GM12878 (cell line): Measurements from ENCODE around the gene PLA2G4E. TPM values are rescaled to one million over a fixed set of nuclear protein-coding genes. Genes with fewer than 3 reads are reported as not detected.

ENCODE experiments used
- ATAC-seq: fragments of 200-7000 bp; cut with Tn5 transposase; 3 replicates; pipeline ENCODE4 v1.9.1; 2020; ENCODE audit warnings: mild to moderate bottlenecking, moderate library complexity
- BruUV-seq: library from RNA; stranded (reverse); fragments of 400-500 nt; replicated peaks from 2 replicates; lab custom pipeline; 2021; lab: Mats Ljungman, UMichigan
- CTCF ChIA-PET: fragments of 300-600 bp; sonication (Branson Sonifier 250); formaldehyde crosslinking; extraction: SDS; loops from one replicate; lab custom pipeline; 2021; ENCODE audit warnings: inconsistent platforms; lab: Yijun Ruan, JAX
- POLR2A ChIA-PET: fragments of 350-600 bp; formaldehyde crosslinking; extraction: SDS; loops from one replicate; lab custom pipeline; 2021; ENCODE audit warnings: inconsistent platforms; lab: Charles Lee
- RAD21 ChIA-PET: fragments of 300-600 bp; sonication (Branson Sonifier 250); formaldehyde crosslinking; loops from one replicate; lab custom pipeline; 2023; ENCODE audit warnings: antibody characterized with exemption; ENCODE audit not compliant: unreplicated experiment; lab: Charles Lee
- SMC1A ChIA-PET: fragments of 300-600 bp; sonication (Branson Sonifier 250); formaldehyde crosslinking; loops from one replicate; lab custom pipeline; 2023; ENCODE audit not compliant: unreplicated experiment, uncharacterized antibody; lab: Charles Lee
- DNase-seq: peaks from one replicate; pipeline ENCODE4 v3.0.0-alpha.2; 2011; ENCODE audit warnings: low read depth, low spot score
- FAIRE-seq: peaks from 3 replicates; lab custom pipeline; 2011; peaks lifted over from hg19 to GRCh38; lab: Jason Lieb, UNC
- H2AFZ ChIP-seq: 2 replicates; pipeline ENCODE4 v1.6.0; 2011; ENCODE audit warnings: low read depth, low read length, control low read depth; ENCODE audit not compliant: control insufficient read depth
- H3K27ac ChIP-seq: 2 replicates; pipeline ENCODE4 v1.5.1; 2011; ENCODE audit warnings: control low read depth; ENCODE audit not compliant: control insufficient read depth, insufficient read depth
- H3K27me3 ChIP-seq, 2 experiments: replicated peaks in 1 of 2; 2 replicates each; pipeline versions ENCODE4 v1.6.0 to v1.6.1; 2011; ENCODE audit warnings: low read length in 1 of 2; ENCODE audit not compliant: control insufficient read depth in 2 of 2, insufficient read depth in 2 of 2
- H3K36me3 ChIP-seq, 2 experiments: 2 replicates each; pipeline ENCODE4 v1.5.1; 2011; ENCODE audit warnings: low read length in 1 of 2; ENCODE audit not compliant: control insufficient read depth in 2 of 2, insufficient read depth in 2 of 2
- H3K4me1 ChIP-seq: 2 replicates; pipeline ENCODE4 v1.6.1; 2011; ENCODE audit warnings: mild to moderate bottlenecking, low read length, moderate library complexity, mixed read lengths; ENCODE audit not compliant: control insufficient read depth, insufficient read depth
- H3K4me2 ChIP-seq: 2 replicates; pipeline ENCODE4 v1.6.0; 2011; ENCODE audit warnings: control low read depth; ENCODE audit not compliant: control insufficient read depth, insufficient read depth
- H3K4me3 ChIP-seq: fragments of 200-600 bp; sonication (generic); 2 replicates; pipeline ENCODE4 v1.5.1; 2016
- H3K79me2 ChIP-seq: 2 replicates; pipeline ENCODE4 v1.6.0; 2011; ENCODE audit warnings: low read length; ENCODE audit not compliant: control insufficient read depth, insufficient read depth
- H3K9ac ChIP-seq: 2 replicates; pipeline ENCODE4 v1.8.0; 2011; ENCODE audit warnings: low read length, control low read depth, mixed read lengths; ENCODE audit not compliant: control insufficient read depth, insufficient read depth
- H3K9me3 ChIP-seq: replicated peaks from 3 replicates; pipeline ENCODE4 v1.5.1; 2011; ENCODE audit warnings: mild to moderate bottlenecking, low read length; ENCODE audit not compliant: control insufficient read depth, insufficient read depth
- H4K20me1 ChIP-seq: 2 replicates; pipeline ENCODE4 v1.6.0; 2011; ENCODE audit not compliant: control insufficient read depth, insufficient read depth
- BHLHE40 ChIP-seq, 2 experiments: fragments of 450-650 bp in 1 of 2; IDR thresholded peaks; 2 replicates each; pipeline ENCODE4 v1.6.1; 2011 to 2017; ENCODE audit warnings: low read depth in 2 of 2, borderline replicate concordance in 1 of 2, improper control_type of control experiment in 1 of 2, low read length in 1 of 2, mild to moderate bottlenecking in 1 of 2
- CBX5 ChIP-seq: sonication (generic); IDR thresholded peaks from 2 replicates; pipeline ENCODE4 v1.6.1; 2016; ENCODE audit warnings: low read depth, moderate library complexity, mild to moderate bottlenecking, inconsistent platforms
- FOXM1 ChIP-seq: IDR thresholded peaks from 2 replicates; pipeline ENCODE4 v1.6.1; 2012; ENCODE audit warnings: low read depth, mild to moderate bottlenecking, inconsistent platforms, low read length, moderate library complexity
- IKZF2 ChIP-seq, 2 experiments: fragments of 450-650 bp; IDR thresholded peaks; 2 replicates each; pipeline ENCODE4 v1.6.1; 2017; ENCODE audit warnings: mild to moderate bottlenecking in 2 of 2, moderate library complexity in 2 of 2
- KAT2A ChIP-seq: conservative IDR thresholded peaks from 2 replicates; pipeline ENCODE4 v1.6.1; 2011; ENCODE audit warnings: low read depth, low read length; ENCODE audit not compliant: control insufficient read depth
- MEF2B ChIP-seq: fragments of 450-650 bp; IDR thresholded peaks from 2 replicates; pipeline ENCODE4 v1.6.1; 2018; ENCODE audit warnings: mild to moderate bottlenecking, moderate library complexity; ENCODE audit not compliant: partially characterized antibody, poor library complexity, severe bottlenecking
- NFIC ChIP-seq: IDR thresholded peaks from 2 replicates; pipeline ENCODE4 v1.6.1; 2012; ENCODE audit warnings: low read depth, mild to moderate bottlenecking, inconsistent platforms, low read length, moderate library complexity
- NR2C1 ChIP-seq: fragments of 450-650 bp; IDR thresholded peaks from 2 replicates; pipeline ENCODE4 v1.6.1; 2017; ENCODE audit warnings: antibody characterized with exemption, mild to moderate bottlenecking, moderate library complexity
- NRF1 ChIP-seq: conservative IDR thresholded peaks from 2 replicates; pipeline ENCODE4 v1.6.1; 2011; ENCODE audit warnings: mild to moderate bottlenecking, low read depth, low read length, improper control_type of control experiment
- PML ChIP-seq: IDR thresholded peaks from 2 replicates; pipeline ENCODE4 v1.6.1; 2012; ENCODE audit warnings: low read length, inconsistent platforms
- RAD51 ChIP-seq: fragments of 450-650 bp; IDR thresholded peaks from 2 replicates; pipeline ENCODE4 v1.6.1; 2016; ENCODE audit warnings: moderate library complexity, mild to moderate bottlenecking, inconsistent platforms
- SP1 ChIP-seq: IDR thresholded peaks from one replicate; pipeline ENCODE4 v1.6.1; 2011; ENCODE audit warnings: low read depth, low read length
- ZNF24 ChIP-seq: fragments of 450-650 bp; IDR thresholded peaks from 2 replicates; pipeline ENCODE4 v1.6.1; 2017; ENCODE audit warnings: antibody characterized with exemption, mild to moderate bottlenecking
- ZSCAN29 ChIP-seq: fragments of 450-650 bp; IDR thresholded peaks from 2 replicates; pipeline ENCODE4 v1.6.1; 2017; ENCODE audit warnings: mild to moderate bottlenecking, moderate library complexity
- WGBS: methylation state at CpG from one replicate; pipeline ENCODE4 v1.1.6; 2016; ENCODE audit warnings: low lambda C conversion rate; ENCODE audit not compliant: insufficient replicate concordance, insufficient coverage; ENCODE audit errors: missing lambda C conversion rate; 5-methylcytosine and 5-hydroxymethylcytosine counted together
- in situ Hi-C: fragments of 300-500 bp; cut with MboI; formaldehyde crosslinking; loops from 9 replicates; pipeline ENCODE4 v1.14.3; 2018; ENCODE audit warnings: mixed read lengths
- intact Hi-C: fragments of 100-400 bp; cut with micrococcal nuclease; formaldehyde crosslinking; loops from one replicate; pipeline ENCODE4 v1.14.2; 2022; ENCODE audit not compliant: unreplicated experiment
- polyA plus RNA-seq, 11 experiments: library from polyadenylated mRNA; depleted of rRNA in 4 of 11; unstranded in 6 of 11; stranded (reverse) in 5 of 11; fragments of >200 nt; fragmentation: Nextera tagmentation in 4 of 11; fragmentation: Illumina TruSeq in 1 of 11; extraction: Ambion mirVana in 4 of 11; extraction: Trizol in 1 of 11; gene quantifications; 1 replicate in 1 of 11; 2 replicates in 10 of 11; pipeline versions ENCODE4 v1.2.1 to v1.2.3, GENCODE V29; 2011 to 2016; ENCODE audit warnings: inconsistent platforms in 2 of 11, missing spikeins in 2 of 11, low read depth in 1 of 11
- total RNA-seq, 4 experiments: library from RNA; depleted of rRNA in 3 of 4; stranded (reverse); fragments of >200 nt in 3 of 4; fragmentation: Illumina TruSeq in 1 of 4; extraction: Trizol in 1 of 4; gene quantifications; 2 replicates each; pipeline versions ENCODE4 v1.2.1 to v1.2.3, GENCODE V29; 2013 to 2021
- TF ChIP-seq, protein P1 (sequence below): IDR thresholded peaks from 2 replicates; pipeline ENCODE4 v1.6.1; 2011; ENCODE audit warnings: borderline replicate concordance, low read depth, mild to moderate bottlenecking, moderate library complexity, low read length; ENCODE audit not compliant: insufficient read depth, poor library complexity, severe bottlenecking
- TF ChIP-seq, protein P2 (sequence below): fragments of 150-350 bp; IDR thresholded peaks from 2 replicates; pipeline ENCODE4 v1.6.1; 2014; ENCODE audit warnings: mild to moderate bottlenecking, low read depth, low read length

PLA2G4E gene
- total and polyA plus RNA-seq, 10 of the 15 experiments (the other 5 are each of a cell fraction or from before 2014, with no cell fraction given) = 0.05 to 0.32 (median 0.06) TPM; not detected in 5

DNA sequence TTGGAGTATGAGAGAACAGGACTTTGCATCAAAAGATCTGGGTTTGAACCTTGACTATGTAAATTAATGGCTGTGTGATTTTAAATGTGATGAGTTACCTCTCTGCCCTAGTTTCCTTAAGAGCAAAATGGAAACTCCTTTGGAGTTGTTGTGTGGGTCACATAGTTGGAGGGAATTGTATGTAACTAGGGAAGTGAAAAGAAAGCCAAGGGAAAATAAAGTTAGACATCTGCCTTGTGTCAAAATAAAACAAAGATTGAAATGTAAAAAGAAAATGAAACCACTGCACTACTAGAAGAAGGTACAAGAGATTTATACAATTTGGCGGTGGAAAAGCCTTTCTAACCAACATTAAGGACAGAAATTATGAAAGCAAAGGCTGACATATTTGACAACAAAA, 46.8 kb downstream of the PLA2G4E start:
- ChIA-PET POLR2A (interaction anchor here (4.8 to 5.6 kb wide), 2 partner anchors 39 to 45 kb away, joined by 42 to 44 read pairs; no protein-coding TSS in a partner anchor), CTCF (interaction anchor here (1.2 to 3.2 kb wide), 5 partner anchors 15 to 200 kb away, joined by 3 to 10 read pairs (median 7); partner anchors contain the start of gene MAPKBP1), SMC1A (interaction anchor here (0.7 to 9.7 kb wide), 7 partner anchors 12 to 334 kb away, joined by 3 to 179 read pairs (median 5); partner anchors contain the start of gene MAPKBP1), RAD21 (interaction anchor here (1.2 to 9.0 kb wide), 4 partner anchors 16 to 200 kb away, joined by 3 to 97 read pairs (median 11); partner anchors contain the start of gene MAPKBP1)
- Histone ChIP-seq H3K9ac (no peak overlapping the region), H4K20me1 (no peaks in the 10 kb centered on the region), H3K9me3 (no peaks in the 10 kb centered on the region), H3K27ac (no peak overlapping the region), H3K27me3 (no peaks in the 10 kb centered on the region), H3K4me3 (no peak overlapping the region), H3K4me2 (peak overlapping the region; percentile 26; the same call in 1 of the 2 replicates), H3K4me1 (peaks cover 13% of the 10 kb centered on the region), H2AFZ (no peak overlapping the region), H3K36me3 (no peaks in the 10 kb centered on the region), H3K79me2 (peaks cover 35% of the 10 kb centered on the region)
- 7% methylated on average over 1 of the region's 1 CpG for WGBS
- intact Hi-C loops (loop anchor here (5.0 kb wide), 3 partner anchors 147 to 642 kb away; partner anchors contain the start of genes JMJD7, MAPKBP1, NUSAP1 and OIP5), in situ Hi-C loops (no loop called here)
- no peak for DNase-seq
- BruUV-seq = no TSS peak
- FAIRE-seq = no peak
- TF ChIP-seq PML = no peak
- no peak for TF ChIP-seq SP1
- no peak for TF ChIP-seq ZSCAN29
- no peak for TF ChIP-seq NRF1
- TF ChIP-seq RAD51 = no peak
- TF ChIP-seq FOXM1 = no peak
- TF ChIP-seq, protein P1, sequence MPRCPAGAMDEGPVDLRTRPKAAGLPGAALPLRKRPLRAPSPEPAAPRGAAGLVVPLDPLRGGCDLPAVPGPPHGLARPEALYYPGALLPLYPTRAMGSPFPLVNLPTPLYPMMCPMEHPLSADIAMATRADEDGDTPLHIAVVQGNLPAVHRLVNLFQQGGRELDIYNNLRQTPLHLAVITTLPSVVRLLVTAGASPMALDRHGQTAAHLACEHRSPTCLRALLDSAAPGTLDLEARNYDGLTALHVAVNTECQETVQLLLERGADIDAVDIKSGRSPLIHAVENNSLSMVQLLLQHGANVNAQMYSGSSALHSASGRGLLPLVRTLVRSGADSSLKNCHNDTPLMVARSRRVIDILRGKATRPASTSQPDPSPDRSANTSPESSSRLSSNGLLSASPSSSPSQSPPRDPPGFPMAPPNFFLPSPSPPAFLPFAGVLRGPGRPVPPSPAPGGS = no peak
- TF ChIP-seq MEF2B = no peak
- no peak for TF ChIP-seq IKZF2 (IDR thresholded peaks at IDR 0.05)
- no peak for TF ChIP-seq CBX5
- TF ChIP-seq NR2C1 = no peak
- no peak for TF ChIP-seq ZNF24
- TF ChIP-seq, protein P2, sequence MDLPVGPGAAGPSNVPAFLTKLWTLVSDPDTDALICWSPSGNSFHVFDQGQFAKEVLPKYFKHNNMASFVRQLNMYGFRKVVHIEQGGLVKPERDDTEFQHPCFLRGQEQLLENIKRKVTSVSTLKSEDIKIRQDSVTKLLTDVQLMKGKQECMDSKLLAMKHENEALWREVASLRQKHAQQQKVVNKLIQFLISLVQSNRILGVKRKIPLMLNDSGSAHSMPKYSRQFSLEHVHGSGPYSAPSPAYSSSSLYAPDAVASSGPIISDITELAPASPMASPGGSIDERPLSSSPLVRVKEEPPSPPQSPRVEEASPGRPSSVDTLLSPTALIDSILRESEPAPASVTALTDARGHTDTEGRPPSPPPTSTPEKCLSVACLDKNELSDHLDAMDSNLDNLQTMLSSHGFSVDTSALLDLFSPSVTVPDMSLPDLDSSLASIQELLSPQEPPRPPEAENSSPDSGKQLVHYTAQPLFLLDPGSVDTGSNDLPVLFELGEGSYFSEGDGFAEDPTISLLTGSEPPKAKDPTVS = no peak
- no peak for TF ChIP-seq NFIC
- TF ChIP-seq KAT2A = no peak
- TF ChIP-seq BHLHE40 (IDR thresholded peaks at IDR 0.05; ENCODE audit: borderline replicate concordance in 1 of 2, low read depth in 2 of 2, low read length in 1 of 2) = no peak
- ATAC-seq = no peak
